ENCODE measurements around the gene TMEM61. TPM values are rescaled to one million over a fixed set of nuclear protein-coding genes. Genes with fewer than 3 reads are reported as not detected.

The TMEM61 gene
- total RNA-seq, 4 donors from 2014 or later = 1.7 to 6.3 (median 4.1) TPM

GRCh38 chr1:55035904-55036303, 55.5 kb downstream of the TMEM61 start:
- Histone ChIP-seq H3K4me1 (peaks cover 22% of the 10 kb centered on the region), H3K36me3 (no peaks in the 10 kb centered on the region), H3K27me3 (peaks cover 62% of the 10 kb centered on the region), H3K9me3 (no peaks in the 10 kb centered on the region), H3K27ac (no peak overlapping the region), H3K4me3 (no peak overlapping the region)
- DNase-seq (ENCODE audit: low spot score in 2 of 2) = no peak
- TF ChIP-seq POLR2A (IDR thresholded peaks at IDR 0.05) = no peak
- TF ChIP-seq POLR2AphosphoS5 (IDR thresholded peaks at IDR 0.05) = no peak
- no peak for TF ChIP-seq EP300 (IDR thresholded peaks at IDR 0.05)
- TF ChIP-seq CTCF (IDR thresholded peaks at IDR 0.05) = no peak
- WGBS = 68% methylated on average over 4 of the region's 4 CpGs

DNA sequence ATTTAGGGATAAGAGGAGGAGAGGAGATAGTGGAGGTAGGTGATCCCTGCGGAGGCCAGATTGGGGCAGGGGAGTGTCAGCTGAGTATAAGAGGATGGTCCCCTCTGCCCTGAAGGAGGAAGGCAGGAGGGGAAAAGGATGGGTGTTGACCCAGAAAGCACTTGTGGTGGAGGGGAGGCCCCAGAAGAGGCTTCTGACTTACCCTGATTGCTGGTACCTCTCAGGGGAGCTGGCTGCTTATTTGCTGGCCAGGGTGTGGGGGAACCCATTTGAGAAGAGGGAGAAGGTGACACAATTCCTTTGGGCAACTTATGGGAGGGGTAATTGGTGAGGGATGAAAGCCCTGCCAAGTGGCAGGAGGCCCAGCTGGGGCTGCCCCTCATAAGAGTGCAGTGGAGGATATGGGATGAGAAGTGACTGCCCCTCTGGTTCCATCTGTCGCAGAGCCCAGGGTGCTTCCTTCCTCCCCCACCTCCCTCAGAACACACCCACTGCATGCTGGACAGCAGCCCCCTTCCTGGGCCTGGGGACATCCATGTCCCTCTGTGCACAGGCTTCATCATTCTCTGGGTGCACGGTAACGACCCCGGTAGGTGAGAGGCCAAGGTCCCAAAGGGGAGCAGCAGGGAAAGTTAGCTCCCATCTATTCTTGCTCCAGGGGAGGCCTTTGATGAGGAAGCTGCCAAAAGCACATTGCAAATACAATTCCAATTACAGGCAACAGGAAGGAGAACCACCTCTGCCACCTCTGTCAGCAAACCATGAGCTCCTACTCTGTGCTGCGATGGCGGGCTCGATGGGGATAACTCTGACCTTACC, 57.5 kb downstream of the TMEM61 start:
- TF ChIP-seq EP300 (IDR thresholded peaks at IDR 0.05) (no peak), CTCF (IDR thresholded peaks at IDR 0.05) (no peak), POLR2AphosphoS5 (IDR thresholded peaks at IDR 0.05) (no peak), POLR2A (IDR thresholded peaks at IDR 0.05) (no peak)
- 93% methylated on average over 5 of the region's 8 CpGs for WGBS
- H3K27me3 ChIP-seq = peaks cover 69% of the 10 kb centered on the region

DNA sequence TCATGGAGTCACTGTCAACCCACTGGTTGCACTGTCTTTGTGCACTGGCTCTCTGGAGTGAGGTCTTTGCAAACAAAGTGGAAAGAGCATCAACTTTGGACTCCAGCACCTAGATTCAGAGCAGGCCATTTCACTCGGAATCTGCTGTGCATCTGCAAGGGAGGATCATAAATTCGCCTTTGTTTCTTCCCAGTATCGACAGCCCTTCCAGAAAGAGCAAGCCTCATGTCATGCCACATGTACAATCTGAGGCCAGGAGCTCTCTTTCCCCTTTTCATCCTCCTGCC, 58.1 kb downstream of the TMEM61 start:
- Histone ChIP-seq H3K27ac (no peak overlapping the region), H3K9me3 (no peaks in the 10 kb centered on the region), H3K36me3 (no peaks in the 10 kb centered on the region), H3K4me3 (no peak overlapping the region), H3K27me3 (peaks cover 64% of the 10 kb centered on the region), H3K4me1 (peaks cover 22% of the 10 kb centered on the region)
- 93% methylated on average over 3 of the region's 3 CpGs for WGBS
- no peak for DNase-seq (ENCODE audit: low spot score in 2 of 2)
- TF ChIP-seq EP300 (IDR thresholded peaks at IDR 0.05) = no peak

More for the DNA sequence above, 57.5 kb downstream of the TMEM61 start:
- H3K36me3 ChIP-seq = no peaks in the 10 kb centered on the region
- H3K4me3 ChIP-seq = no peak overlapping the region
- H3K4me1 ChIP-seq = peaks cover 22% of the 10 kb centered on the region
- no peaks in the 10 kb centered on the region for H3K9me3 ChIP-seq
- H3K27ac ChIP-seq = no peak overlapping the region
- no peak for DNase-seq (ENCODE audit: low spot score in 2 of 2)

DNA sequence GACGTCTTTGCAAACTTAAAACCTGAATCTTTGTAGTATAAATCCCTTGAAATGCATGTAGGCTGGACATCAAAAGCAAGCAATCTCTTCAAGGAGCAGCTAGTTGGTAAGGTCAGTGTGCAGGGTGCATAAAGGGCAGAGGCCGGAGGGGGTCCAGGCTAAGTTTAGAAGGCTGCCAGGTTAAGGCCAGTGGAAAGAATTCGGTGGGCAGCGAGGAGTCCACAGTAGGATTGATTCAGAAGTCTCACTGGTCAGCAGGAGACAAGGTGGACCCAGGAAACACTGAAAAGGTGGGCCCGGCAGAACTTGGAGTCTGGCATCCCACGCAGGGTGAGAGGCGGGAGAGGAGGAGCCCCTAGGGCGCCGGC, 58.5 kb downstream of the TMEM61 start:
- Histone ChIP-seq H3K4me3 (peak overlapping the region; percentile 45), H3K9me3 (no peaks in the 10 kb centered on the region), H3K27me3 (peaks cover 59% of the 10 kb centered on the region), H3K4me1 (peaks cover 22% of the 10 kb centered on the region), H3K36me3 (no peaks in the 10 kb centered on the region), H3K27ac (no peak overlapping the region)
- 36% methylated on average over 9 of the region's 9 CpGs for WGBS
- no peak for TF ChIP-seq EP300 (IDR thresholded peaks at IDR 0.05)
- no peak for TF ChIP-seq CTCF (IDR thresholded peaks at IDR 0.05)
- TF ChIP-seq POLR2AphosphoS5 (IDR thresholded peaks at IDR 0.05) = no peak
- no peak for TF ChIP-seq POLR2A (IDR thresholded peaks at IDR 0.05)
- no peak for DNase-seq (ENCODE audit: low spot score in 2 of 2)

- Histone ChIP-seq H3K4me3 (peak within 1 kb of the TSS; percentile 45), H3K27ac (no peak within 1 kb of the TSS), H3K4me1 (peaks cover 22% of the 10 kb centered on the region), H3K36me3 (no peaks in the 10 kb centered on the region), H3K9me3 (no peaks in the 10 kb centered on the region), H3K27me3 (peaks cover 55% of the 10 kb centered on the region)
- TF ChIP-seq EP300 (IDR thresholded peaks at IDR 0.05) (no peak), POLR2AphosphoS5 (IDR thresholded peaks at IDR 0.05) (no peak), POLR2A (IDR thresholded peaks at IDR 0.05) (no peak), CTCF (IDR thresholded peaks at IDR 0.05) (no peak)
- 9% methylated on average over 15 of the region's 67 CpGs for WGBS
- no peak for DNase-seq (ENCODE audit: low spot score in 2 of 2)
Observed at GRCh38 chr1:55039342-55040082, 59.1 kb downstream of the TMEM61 start, which contains the start of gene PCSK9. PCSK9 (plus strand) TSS chr1:55039548; CDS start chr1:55039838, 290 bp downstream.
